NOMO-1 treated with dmso at 0.1 percent for 144 hours (cell line): ENCODE data around the gene TEX26.
"Not testable (repeated sequence)": the region's sequence is repeated elsewhere in the genome, so short reads cannot be mapped to it uniquely, and the experiment has no call there.

Experiments
- DNase-seq: peaks from one replicate; lab custom pipeline; 2025; ENCODE audit not compliant: unreplicated experiment; lab: John Stamatoyannopoulos, UW

The TEX26 gene

GRCh38 chr13:30918662-30919405 lies 13.6 kb upstream of the TEX26 start:
- DNase-seq: no peak

GRCh38 chr13:30920162-30920909 lies 12.1 kb upstream of the TEX26 start:
- no peak for DNase-seq

GRCh38 chr13:30923418-30923817 lies 9.0 kb upstream of the TEX26 start:
- DNase-seq: no peak

GRCh38 chr13:30924721-30925120 lies 7.7 kb upstream of the TEX26 start:
- no peak for DNase-seq

GRCh38 chr13:30925429-30925828 lies 7.0 kb upstream of the TEX26 start:
- no peak for DNase-seq

GRCh38 chr13:30926781-30927180 lies 5.7 kb upstream of the TEX26 start:
- DNase-seq: no peak

GRCh38 chr13:30927188-30927587 lies 5.3 kb upstream of the TEX26 start:
- DNase-seq: not testable (repeated sequence)

- no peak for DNase-seq
Measured at GRCh38 chr13:30927595-30927994, 4.9 kb upstream of the TEX26 start.

GRCh38 chr13:30928978-30929377 lies 3.5 kb upstream of the TEX26 start:
- DNase-seq: no peak

- no peak for DNase-seq
Measured at GRCh38 chr13:30933354-30933670, 856 bp downstream of the TEX26 start.

GRCh38 chr13:30934381-30934780 lies 1.9 kb downstream of the TEX26 start:
- no peak for DNase-seq

- DNase-seq: no peak
Measured at GRCh38 chr13:30934803-30935202, 2.3 kb downstream of the TEX26 start.

- no peak for DNase-seq
Measured at GRCh38 chr13:30936971-30937370, 4.5 kb downstream of the TEX26 start.

- no peak for DNase-seq
Measured at GRCh38 chr13:30943881-30944280, 11.4 kb downstream of the TEX26 start.

- DNase-seq: no peak
Measured at GRCh38 chr13:30957258-30957943, 24.9 kb downstream of the TEX26 start.

GRCh38 chr13:30959678-30960077 lies 27.2 kb downstream of the TEX26 start:
- no peak for DNase-seq

GRCh38 chr13:30963791-30964190 lies 31.3 kb downstream of the TEX26 start:
- no peak for DNase-seq

GRCh38 chr13:30965380-30965779 lies 32.9 kb downstream of the TEX26 start:
- no peak for DNase-seq

GRCh38 chr13:30966101-30966500 lies 33.6 kb downstream of the TEX26 start:
- no peak for DNase-seq

- DNase-seq: no peak
Measured at GRCh38 chr13:30968846-30969245, 36.4 kb downstream of the TEX26 start.

GRCh38 chr13:30971575-30971974 lies 39.1 kb downstream of the TEX26 start:
- no peak for DNase-seq

GRCh38 chr13:30972888-30973377 lies 40.5 kb downstream of the TEX26 start:
- DNase-seq: no peak
